Measurements from ENCODE around the gene TACC3. TPM values are rescaled to one million over a fixed set of nuclear protein-coding genes. Genes with fewer than 3 reads are reported as not detected.

TACC3 gene
- total and polyA plus RNA-seq, 2 of the 8 experiments (the other 6 are each of a cell fraction or from before 2014, with no cell fraction given), result 73.8 to 148 TPM

GRCh38 chr4:1711571-1712215, 9.6 kb upstream of the TACC3 start:
- DNase-seq (ENCODE audit: low read depth in 1 of 2, low spot score in 2 of 2), result no peak
- CTCF ChIA-PET (ENCODE audit: partially characterized antibody), result no interaction called here
- POLR2A ChIA-PET (ENCODE audit: partially characterized antibody), result interaction anchor here (0.8 to 7.9 kb wide), 17 partner anchors 9 to 159 kb away, joined by 3 to 100 read pairs (median 4); partner anchors contain the start of genes FGFR3, TACC3 and TMEM129

More at GRCh38 chr4:1711571-1712215, 9.6 kb upstream of the TACC3 start:
- Histone ChIP-seq H3K9me3 (ENCODE audit: insufficient read depth in 2 of 2, low read depth in 1 of 2, low read length in 1 of 2) (no peaks in the 10 kb centered on the region), H2BK12ac (ENCODE audit: low read depth, low read length) (0 out of 2 replicates have a peak overlapping the region, but pooled peaks have one; percentile 27), H3K36me3 (ENCODE audit: control insufficient read depth in 2 of 4, insufficient read depth in 4 of 4, low read length in 3 of 4) (peaks cover 0 to 7% (median 4%) of the 10 kb centered on the region in 4 experiments; a peak in 4 of 8 replicates), H3K4me3 (ENCODE audit: extremely low read depth in 1 of 4, insufficient read depth in 2 of 4, low read depth in 3 of 4, low read length in 4 of 4) (peak overlapping the region; percentile 52 to 89 (median 86)), H4K8ac (ENCODE audit: extremely low read depth, insufficient read depth, low read length) (peak overlapping the region; percentile 90; the same call in 1 of the 2 replicates), H2BK120ac (replicated peaks; ENCODE audit: low read depth, low read length) (no peak overlapping the region), H3K27me3 (replicated peaks in 1 of 4; ENCODE audit: control insufficient read depth in 3 of 4, extremely low read depth in 1 of 4, insufficient read depth in 3 of 4, low read length in 3 of 4) (no peaks in the 10 kb centered on the region), H2BK15ac (ENCODE audit: low read length) (no peak overlapping the region), H3K4me2 (ENCODE audit: insufficient read depth in 1 of 2, low read depth in 2 of 2, low read length in 2 of 2) (peak overlapping the region; percentile 84 to 86), H3K79me2 (ENCODE audit: control insufficient read depth in 1 of 2, insufficient read depth in 2 of 2, low read length in 2 of 2) (peaks cover 13 to 34% of the 10 kb centered on the region in 2 experiments), H2AFZ (ENCODE audit: low read length) (no peak overlapping the region), H3K9ac (replicated peaks in 1 of 4; ENCODE audit: extremely low read depth in 1 of 4, low read depth in 3 of 4, low read length in 3 of 4) (peak overlapping the region; percentile 87 to 97 (median 89)), H3K27ac (ENCODE audit: low read depth, low read length) (peak overlapping the region; percentile 95; the same call in 1 of the 2 replicates), H4K20me1 (replicated peaks in 1 of 2; ENCODE audit: control insufficient read depth in 1 of 2, insufficient read depth in 2 of 2, low read length in 2 of 2) (peaks cover 3 to 16% of the 10 kb centered on the region in 2 experiments), H3K18ac (ENCODE audit: extremely low read depth, low read length) (peak overlapping the region; percentile 32), H2BK5ac (ENCODE audit: low read depth, low read length) (no peak overlapping the region), H3K79me1 (ENCODE audit: low read depth, low read length) (peaks cover 13% of the 10 kb centered on the region), H3K4me1 (replicated peaks in 1 of 4; ENCODE audit: control insufficient read depth in 3 of 4, insufficient read depth in 4 of 4, low read length in 3 of 4) (peaks cover 0 to 12% (median 3%) of the 10 kb centered on the region in 4 experiments; a peak in 4 of 7 replicates), H3K23me2 (ENCODE audit: low read depth, low read length) (peaks cover 12% of the 10 kb centered on the region; the same call in 1 of the 2 replicates), H4K5ac (ENCODE audit: insufficient read length, low read depth, low read length) (no peak overlapping the region), H2AK5ac (ENCODE audit: low read depth, low read length) (0 out of 2 replicates have a peak overlapping the region, but pooled peaks have one; percentile 75), H3K14ac (ENCODE audit: insufficient read length) (no peak overlapping the region), H3K4ac (replicated peaks; ENCODE audit: insufficient read length, low read depth, low read length) (no peak overlapping the region), H3K56ac (replicated peaks; ENCODE audit: insufficient read length, low read depth, low read length) (peak overlapping the region; percentile 24), H4K91ac (replicated peaks; ENCODE audit: insufficient read length, low read length) (no peak overlapping the region), H2BK20ac (ENCODE audit: low read length) (no peak overlapping the region), H3K23ac (ENCODE audit: insufficient read length) (no peak overlapping the region)
- 1% methylated on average over 19 of the region's 85 CpGs; no CpG with 5 or more reads in 1 of the 2 experiments for WGBS, 2 experiments (ENCODE audit: extremely low coverage in 1 of 2, insufficient coverage in 1 of 2, insufficient read length in 1 of 2, insufficient replicate concordance in 2 of 2, low coverage in 1 of 2, low lambda C conversion rate in 2 of 2, missing lambda C conversion rate in 1 of 2)
- no peak for FAIRE-seq
- TF ChIP-seq KDM4A (IDR thresholded peaks at IDR 0.05; ENCODE audit: low read depth, low read length, severe bottlenecking) (peak; percentile 24), SUZ12 (IDR thresholded peaks at IDR 0.05; ENCODE audit: low read length) (peak; percentile 9; the same call in 1 of the 2 replicates), RBBP5 (IDR thresholded peaks at IDR 0.05; ENCODE audit: borderline replicate concordance, low read depth, low read length) (peak; percentile 64; the same call in 1 of the 2 replicates), CREB1 (IDR thresholded peaks at IDR 0.05) (peak; percentile 51; the same call in 1 of the 2 replicates), TBP (IDR thresholded peaks at IDR 0.05; ENCODE audit: low read depth, low read length) (0 out of 2 replicates have a peak, but pooled peaks have one; percentile 25), SP4 (IDR thresholded peaks at IDR 0.05; ENCODE audit: low read length) (no peak), SIX5 (IDR thresholded peaks at IDR 0.05; ENCODE audit: low read depth, low read length) (no peak), ASH2L (IDR thresholded peaks at IDR 0.05; ENCODE audit: low read length) (no peak), CTCF (IDR thresholded peaks at IDR 0.05; ENCODE audit: control extremely low read depth in 1 of 3, insufficient read depth in 1 of 3, low read depth in 1 of 3, low read length in 3 of 3) (no peak), BACH1 (IDR thresholded peaks at IDR 0.05; ENCODE audit: low read length) (no peak)
